PC-3 (cell line): ENCODE results near the gene ACSM5.

ENCODE experiments used
- CTCF ChIP-seq: fragments of 300-600 bp; sonication (generic); conservative IDR thresholded peaks from 2 replicates; pipeline ENCODE4 v1.5.1; 2017; ENCODE audit warnings: antibody characterized with exemption, low read depth, mild to moderate bottlenecking, low read length
- EZH2 ChIP-seq: fragments of 300-600 bp; sonication (generic); IDR thresholded peaks from one replicate; pipeline ENCODE4 v1.6.1; 2017; ENCODE audit warnings: antibody characterized with exemption, mild to moderate bottlenecking, low read length; ENCODE audit not compliant: unreplicated experiment

- TF ChIP-seq CTCF (peak; percentile 69), EZH2 (no peak)
Observed at GRCh38 chr16:20383106-20384029, 26.0 kb upstream of the ACSM5 start.
